ENCODE data around the gene KLHL41. TPM values are rescaled to one million over a fixed set of nuclear protein-coding genes. Genes with fewer than 3 reads are reported as not detected.

Gene KLHL41
- 0.08 to 0.43 TPM (median 0.23 TPM) in 5 replicates for total RNA-seq (2022; extraction: Qiagen RNA extraction; ENCODE audit: low read depth)

DNA sequence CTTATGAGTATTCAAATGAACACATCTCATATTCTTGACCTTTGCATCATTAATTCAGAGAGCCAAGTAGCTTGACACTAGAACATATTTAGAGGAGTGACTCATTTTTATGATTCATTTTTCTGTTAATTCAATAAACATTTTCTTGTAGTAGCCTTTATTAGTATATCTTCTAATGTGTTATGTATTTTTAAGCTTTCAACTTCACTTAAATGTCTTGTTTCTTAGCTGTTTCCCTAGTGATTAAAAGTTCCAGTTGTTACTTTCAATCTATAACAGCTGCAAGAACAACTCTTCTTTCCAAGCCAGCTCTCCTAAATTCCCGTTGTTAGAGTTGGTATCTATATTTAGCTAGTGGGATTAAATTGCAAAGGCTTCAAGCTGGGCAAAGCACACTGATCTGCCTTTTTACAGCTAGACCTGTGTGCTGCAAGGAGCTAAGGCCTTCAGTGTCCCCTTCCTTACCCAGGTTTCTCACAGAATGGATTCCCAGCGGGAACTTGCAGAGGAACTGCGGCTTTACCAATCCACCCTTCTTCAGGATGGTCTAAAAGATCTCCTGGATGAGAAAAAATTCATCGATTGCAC is at the start of gene KLHL41:
Gene KLHL41 (plus strand): TSS at position 405 of the 588 bp plus-strand sequence. CDS start 77 bp downstream, at position 482.

DNA sequence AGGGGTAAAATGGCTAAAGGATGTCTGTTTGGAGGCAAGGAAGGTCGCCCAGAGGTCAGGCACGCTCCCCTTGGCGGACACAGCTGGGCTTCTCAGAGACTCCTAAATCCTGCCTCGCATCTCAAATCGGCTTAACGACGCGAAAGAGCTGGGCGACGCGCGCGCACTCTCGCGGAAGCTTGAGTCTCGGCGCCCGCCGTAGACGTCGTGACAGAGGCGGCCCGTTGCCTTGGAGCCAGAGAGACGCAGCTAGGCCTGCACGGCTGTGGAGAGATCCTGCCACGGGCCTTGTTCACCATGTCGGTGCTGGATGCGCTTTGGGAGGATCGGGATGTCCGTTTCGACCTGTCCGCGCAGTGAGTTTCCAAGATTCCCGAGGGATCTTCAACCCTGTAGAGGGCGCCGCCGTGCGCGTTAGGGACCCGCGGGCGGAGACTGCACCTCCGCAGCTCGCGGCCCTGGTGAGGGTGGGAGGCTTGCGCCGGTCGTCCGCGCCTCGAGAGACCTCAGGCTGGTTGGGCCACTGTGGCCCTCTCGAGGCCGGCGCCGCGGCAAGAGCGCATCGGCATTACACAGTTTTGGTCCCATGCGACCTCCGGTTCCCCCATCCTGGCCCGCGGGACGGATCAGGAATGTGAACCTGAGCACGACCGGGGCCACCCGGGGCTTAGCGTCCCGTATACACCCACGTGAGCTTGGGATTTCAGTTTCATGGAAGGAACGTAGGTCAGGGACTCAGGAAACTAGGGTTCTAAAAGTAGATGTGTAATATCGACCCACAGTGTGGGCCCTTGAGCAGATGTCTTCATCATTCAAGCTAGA is 30.0 kb upstream of the KLHL41 start, which contains the start of gene BBS5:
Gene BBS5 (plus strand): TSS at position 238 of the 822 bp plus-strand sequence. CDS start 60 bp downstream, at position 298.

DNA sequence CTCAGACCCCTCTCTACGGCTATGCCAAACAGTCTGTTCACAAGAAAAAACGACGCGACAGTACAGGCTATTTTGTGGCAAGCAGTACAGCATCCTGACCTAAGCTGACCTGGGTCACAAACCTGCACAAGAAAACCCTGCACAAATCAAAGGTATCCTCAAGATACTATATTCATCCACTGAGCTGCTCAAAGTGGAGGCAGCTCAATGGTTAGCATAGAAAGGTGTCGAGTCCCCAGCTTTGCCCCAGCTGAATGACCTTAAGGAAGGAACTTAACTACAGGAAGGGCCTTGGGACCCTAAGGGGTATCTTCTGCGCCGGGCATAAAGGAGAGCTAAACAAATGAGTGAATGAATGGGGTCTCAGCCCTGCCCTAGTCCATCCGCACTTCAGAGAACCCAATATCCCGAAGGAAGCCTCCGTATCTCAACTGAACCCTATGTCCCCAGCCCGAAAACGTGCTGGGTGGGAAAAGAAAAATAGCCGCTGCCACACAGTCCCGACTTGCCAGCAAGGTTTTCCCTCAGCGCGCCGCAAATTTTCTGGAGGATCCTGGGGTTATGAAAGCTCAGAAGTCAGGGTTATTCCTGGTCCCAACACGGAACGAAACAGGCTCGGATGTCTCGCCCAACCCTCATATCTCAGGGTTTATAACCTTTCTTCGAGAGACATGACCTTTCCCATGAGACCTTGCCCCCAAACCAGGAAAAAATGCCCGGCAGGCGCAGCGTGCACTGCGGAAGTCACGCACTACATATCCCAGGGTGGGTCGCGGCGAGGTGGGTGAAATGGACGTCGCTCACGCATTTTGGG is 63.9 kb downstream of the KLHL41 start, which contains the start of gene FASTKD1:
Gene FASTKD1 (minus strand): TSS at position 706 of the 814 bp plus-strand sequence. CDS start 1,836 bp downstream, outside the sequence.

Other genes starting within 250 kb of the KLHL41 start
- gene LRP2, start 147.2 kb upstream of the KLHL41 start, total RNA-seq (2022; extraction: Qiagen RNA extraction; ENCODE audit: low read depth) = not detected in 5 replicates
- 4.8 to 6.4 TPM (median 5.9 TPM) in 5 replicates for gene BBS5, start 30.2 kb upstream of the KLHL41 start, total RNA-seq (2022; extraction: Qiagen RNA extraction; ENCODE audit: low read depth)
- gene FASTKD1, start 64.2 kb downstream of the KLHL41 start, total RNA-seq (2022; extraction: Qiagen RNA extraction; ENCODE audit: low read depth) = 15.8 to 22.9 TPM (median 21.1 TPM) in 5 replicates
- 30.1 to 55.6 TPM (median 44.2 TPM) in 5 replicates for gene PPIG, start 74.6 kb downstream of the KLHL41 start, total RNA-seq (2022; extraction: Qiagen RNA extraction; ENCODE audit: low read depth)
- 0.30 to 0.64 TPM (median 0.37 TPM) in 5 replicates for gene CFAP210, start 184.7 kb downstream of the KLHL41 start, total RNA-seq (2022; extraction: Qiagen RNA extraction; ENCODE audit: low read depth)
- 0.61 to 4.2 TPM (median 2.8 TPM) in 5 replicates for gene PHOSPHO2, start 184.8 kb downstream of the KLHL41 start, total RNA-seq (2022; extraction: Qiagen RNA extraction; ENCODE audit: low read depth)
- 7.0 to 9.3 TPM (median 8.0 TPM) in 5 replicates for gene KLHL23, start 224.1 kb downstream of the KLHL41 start, total RNA-seq (2022; extraction: Qiagen RNA extraction; ENCODE audit: low read depth)